Psoas muscle (tissue), 8 donors: ENCODE data around the gene MYADM. TPM values are rescaled to one million over a fixed set of nuclear protein-coding genes. Genes with fewer than 3 reads are reported as not detected.

Source experiments
- ATAC-seq, 4 donors: fragments of 200-7000 bp; cut with Tn5 transposase; one replicate each; pipeline ENCODE4 v1.9.1; 2020; ENCODE audit warnings: moderate library complexity in 3 of 4, mild to moderate bottlenecking in 2 of 4
- DNase-seq, 2 donors: peaks; one replicate each; pipeline ENCODE4 v3.0.0-alpha.2; 2020
- H3K27ac ChIP-seq: fragments of 200-600 bp; one replicate; pipeline ENCODE4 v1.8.0; 2022
- H3K27me3 ChIP-seq, 3 donors: fragments of 200-600 bp in 1 of 3; one replicate each; pipeline versions ENCODE4 v1.6.1 to v1.8.0; 2013 to 2022; ENCODE audit warnings: low read length in 2 of 3, mild to moderate bottlenecking in 2 of 3, moderate library complexity in 1 of 3; ENCODE audit not compliant: insufficient read depth in 3 of 3
- H3K36me3 ChIP-seq, 2 donors: fragments of 200-600 bp in 1 of 2; one replicate each; pipeline versions ENCODE4 v1.6.1 to v1.8.0; 2013 to 2022; ENCODE audit warnings: low read depth in 1 of 2, mild to moderate bottlenecking in 1 of 2, moderate library complexity in 1 of 2; ENCODE audit not compliant: insufficient read depth in 1 of 2
- H3K4me1 ChIP-seq: fragments of 200-600 bp; one replicate; pipeline ENCODE4 v1.8.0; 2022
- H3K4me3 ChIP-seq: fragments of 200-600 bp; one replicate; pipeline ENCODE4 v1.8.0; 2022; ENCODE audit warnings: mild to moderate bottlenecking
- H3K9me3 ChIP-seq: fragments of 200-600 bp; one replicate; pipeline ENCODE4 v1.8.0; 2022
- WGBS, 3 donors: extraction: QIAGEN DNeasy Blood & Tissue Kit; methylation state at CpG; one replicate each; pipeline versions ENCODE4 v1.1.6 to v1.1.7; 2013; 5-methylcytosine and 5-hydroxymethylcytosine counted together
- intact Hi-C, 2 donors: fragments of 100-400 bp; cut with DNase I; formaldehyde crosslinking; loops; one replicate each; pipeline versions ENCODE4 v1.11.0 to v1.14.2; 2022
- polyA plus RNA-seq, 3 donors: library from polyadenylated mRNA; stranded (reverse); fragments of 200-250 nt; gene quantifications; one replicate each; pipeline ENCODE4 v1.2.3, GENCODE V29; 2013
- total RNA-seq, 4 donors: library from RNA; stranded (reverse); fragmentation: NEBNext Ultra II Directional in 2 of 4; extraction: Animal tissue kit (Norgen Biotek cat#: 25700) in 2 of 4; gene quantifications; one replicate each; pipeline versions ENCODE4 v1.2.1 to v1.2.4, GENCODE V29; 2021 to 2023
- TF ChIP-seq, protein P1 (sequence below): fragments of 200-600 bp; IDR thresholded peaks from one replicate; pipeline ENCODE4 v1.8.0; 2022; ENCODE audit warnings: antibody characterized with exemption
- donor health status: healthy with polysubstance abuse.
- donor health status: DM: no; HTN: no; CAD: no; lungs with moderate emphysema.
- donor health status: Bipolar disorder and iron deficiency.
- donor health status: healthy.
- donor health status: DM: yes; HTN: yes; CAD: no.
- donor health status: DM: no; HTN: no; CAD: no.
- donor health status: DM: no; HTN: no; CAD: no.
- donor health status: DM: yes; HTN: yes; CAD: no.

Gene MYADM
- total and polyA plus RNA-seq, 7 donors: 5.5 to 23.3 (median 17.2) TPM

GRCh38 chr19:53884256-53884655 is 16.6 kb downstream of the MYADM start:
- intact Hi-C loops: no loop called here
- H3K9me3 ChIP-seq: no peaks in the 10 kb centered on the region
- DNase-seq (peak in 1 of 2 donors; percentile 30), ATAC-seq (no peak)
- H3K27me3 ChIP-seq: peaks cover 0 to 49% (median 23%) of the 10 kb centered on the region in 3 donors
- TF ChIP-seq, protein P1, sequence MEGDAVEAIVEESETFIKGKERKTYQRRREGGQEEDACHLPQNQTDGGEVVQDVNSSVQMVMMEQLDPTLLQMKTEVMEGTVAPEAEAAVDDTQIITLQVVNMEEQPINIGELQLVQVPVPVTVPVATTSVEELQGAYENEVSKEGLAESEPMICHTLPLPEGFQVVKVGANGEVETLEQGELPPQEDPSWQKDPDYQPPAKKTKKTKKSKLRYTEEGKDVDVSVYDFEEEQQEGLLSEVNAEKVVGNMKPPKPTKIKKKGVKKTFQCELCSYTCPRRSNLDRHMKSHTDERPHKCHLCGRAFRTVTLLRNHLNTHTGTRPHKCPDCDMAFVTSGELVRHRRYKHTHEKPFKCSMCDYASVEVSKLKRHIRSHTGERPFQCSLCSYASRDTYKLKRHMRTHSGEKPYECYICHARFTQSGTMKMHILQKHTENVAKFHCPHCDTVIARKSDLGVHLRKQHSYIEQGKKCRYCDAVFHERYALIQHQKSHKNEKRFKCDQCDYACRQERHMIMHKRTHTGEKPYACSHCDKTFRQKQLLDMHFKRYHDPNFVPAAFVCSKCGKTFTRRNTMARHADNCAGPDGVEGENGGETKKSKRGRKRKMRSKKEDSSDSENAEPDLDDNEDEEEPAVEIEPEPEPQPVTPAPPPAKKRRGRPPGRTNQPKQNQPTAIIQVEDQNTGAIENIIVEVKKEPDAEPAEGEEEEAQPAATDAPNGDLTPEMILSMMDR: no peak
- H3K4me3 ChIP-seq: no peak overlapping the region
- no peak overlapping the region for H3K27ac ChIP-seq
- H3K4me1 ChIP-seq: no peaks in the 10 kb centered on the region
- WGBS, 3 donors: 20 to 23% (median 21%) methylated on average over 12 of the region's 12 CpGs
- H3K36me3 ChIP-seq: no peaks in the 10 kb centered on the region

DNA sequence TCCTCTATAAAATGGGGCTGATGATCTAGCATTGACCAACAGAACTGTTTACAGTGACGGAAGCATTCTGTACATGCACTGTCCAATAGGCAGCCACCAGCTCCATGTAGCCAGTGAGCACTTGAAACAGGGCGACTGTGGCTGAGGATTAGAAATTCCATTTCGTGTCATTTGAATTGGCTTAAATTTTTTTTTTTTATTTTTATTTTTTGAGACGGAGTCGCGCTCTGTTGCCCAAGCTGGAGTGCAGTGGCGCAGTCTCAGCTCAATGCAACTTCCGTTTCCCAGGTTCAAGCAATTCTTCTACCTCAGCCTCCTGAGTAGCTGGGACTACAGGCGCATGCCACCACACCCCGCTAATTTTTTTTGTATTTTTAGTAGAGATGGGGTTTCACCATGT is 17.4 kb downstream of the MYADM start:
- H3K4me3 ChIP-seq: no peak overlapping the region
- no peak overlapping the region for H3K27ac ChIP-seq
- WGBS, 3 donors: 88 to 90% (median 90%) methylated on average over 10 of the region's 10 CpGs
- H3K36me3 ChIP-seq: no peaks in the 10 kb centered on the region
- DNase-seq: peak in 1 of 2 donors; percentile 9
- no peaks in the 10 kb centered on the region for H3K9me3 ChIP-seq
- intact Hi-C loops: no loop called here
- TF ChIP-seq, protein P1: no peak
- ATAC-seq: no peak
- peaks cover 0 to 44% (median 20%) of the 10 kb centered on the region in 3 donors for H3K27me3 ChIP-seq
- H3K4me1 ChIP-seq: no peaks in the 10 kb centered on the region

- no peak for ATAC-seq
- peak in 1 of 2 donors; percentile 49 for DNase-seq
- peaks cover 0 to 53% (median 5%) of the 10 kb centered on the region in 3 donors for H3K27me3 ChIP-seq
- no peak overlapping the region for H3K27ac ChIP-seq
- TF ChIP-seq, protein P1: no peak
- H3K9me3 ChIP-seq: no peaks in the 10 kb centered on the region
- H3K36me3 ChIP-seq: no peaks in the 10 kb centered on the region
- no peaks in the 10 kb centered on the region for H3K4me1 ChIP-seq
- H3K4me3 ChIP-seq: no peak overlapping the region
- 64 to 75% (median 73%) methylated on average over 20 to 23 of the region's 23 CpGs for WGBS, 3 donors
- intact Hi-C loops: no loop called here
Observed at GRCh38 chr19:53892301-53892980, 24.8 kb downstream of the MYADM start.

- intact Hi-C loops: no loop called here
- TF ChIP-seq, protein P1: no peak
Observed at GRCh38 chr19:53892981-53893325, 25.3 kb downstream of the MYADM start.

GRCh38 chr19:53894707-53895106 is 27.0 kb downstream of the MYADM start:
- peaks cover 0 to 69% (median 15%) of the 10 kb centered on the region in 3 donors for H3K27me3 ChIP-seq
- intact Hi-C loops: no loop called here
- H3K27ac ChIP-seq: no peak overlapping the region
- no peaks in the 10 kb centered on the region for H3K9me3 ChIP-seq
- TF ChIP-seq, protein P1: no peak
- WGBS, 3 donors: 74 to 76% (median 74%) methylated on average over 9 of the region's 9 CpGs
- H3K4me1 ChIP-seq: no peaks in the 10 kb centered on the region
- peak in 1 of 2 donors; percentile 19 for DNase-seq
- no peak overlapping the region for H3K4me3 ChIP-seq
- no peaks in the 10 kb centered on the region for H3K36me3 ChIP-seq
- no peak for ATAC-seq

More at GRCh38 chr19:53892981-53893325, 25.3 kb downstream of the MYADM start:
- DNase-seq (peak in 1 of 2 donors; percentile 40), ATAC-seq (no peak)
- peaks cover 0 to 58% (median 7%) of the 10 kb centered on the region in 3 donors for H3K27me3 ChIP-seq
- 51 to 54% (median 53%) methylated on average over 8 of the region's 8 CpGs for WGBS, 3 donors
- H3K9me3 ChIP-seq: no peaks in the 10 kb centered on the region
- H3K4me3 ChIP-seq: no peak overlapping the region
- no peaks in the 10 kb centered on the region for H3K4me1 ChIP-seq
- no peak overlapping the region for H3K27ac ChIP-seq
- H3K36me3 ChIP-seq: no peaks in the 10 kb centered on the region
